GM19463 (cell line): ENCODE measurements around the gene ITPR1.
"Not testable (repeated sequence)": the region's sequence is repeated elsewhere in the genome, so short reads cannot be mapped to it uniquely, and the experiment has no call there.

Experiments
- ATAC-seq: cut with Tn5 transposase; IDR thresholded peaks from one replicate; pipeline ENCODE4 v1.9.1; 2021; ENCODE audit warnings: mild to moderate bottlenecking, moderate library complexity; ENCODE audit not compliant: unreplicated experiment

Gene ITPR1

GRCh38 chr3:4493014-4493940 is at the start of gene ITPR1:
Gene ITPR1 (plus strand): TSS chr3:4493348. CDS start chr3:4516492, 23,144 bp downstream.
- peak; percentile 93 for ATAC-seq

- no peak for ATAC-seq
Measured at GRCh38 chr3:4447295-4447999, 45.7 kb upstream of the ITPR1 start.

- ATAC-seq: no peak
Measured at GRCh38 chr3:4448187-4448586, 45.0 kb upstream of the ITPR1 start.

GRCh38 chr3:4449043-4449805 is 43.9 kb upstream of the ITPR1 start:
- ATAC-seq: no peak

- ATAC-seq: no peak
Measured at GRCh38 chr3:4454142-4454541, 39.0 kb upstream of the ITPR1 start.

GRCh38 chr3:4456780-4457179 is 36.4 kb upstream of the ITPR1 start:
- not testable (repeated sequence) for ATAC-seq

GRCh38 chr3:4458961-4459360 is 34.2 kb upstream of the ITPR1 start:
- ATAC-seq: no peak

- ATAC-seq: no peak
Measured at GRCh38 chr3:4460334-4460733, 32.8 kb upstream of the ITPR1 start.

GRCh38 chr3:4461468-4462090 is 31.6 kb upstream of the ITPR1 start:
- no peak for ATAC-seq

- no peak for ATAC-seq
Measured at GRCh38 chr3:4462369-4463040, 30.6 kb upstream of the ITPR1 start.

- ATAC-seq: no peak
Measured at GRCh38 chr3:4464576-4464975, 28.6 kb upstream of the ITPR1 start.

GRCh38 chr3:4466741-4467521 is 26.2 kb upstream of the ITPR1 start, which contains the start of gene SUMF1:
Gene SUMF1 (minus strand): TSS chr3:4467269. CDS start chr3:4467245, 24 bp downstream.
- peak; percentile 100 for ATAC-seq

GRCh38 chr3:4467522-4467867 is 25.7 kb upstream of the ITPR1 start:
- ATAC-seq: no peak

- ATAC-seq: no peak
Measured at GRCh38 chr3:4471907-4472306, 21.2 kb upstream of the ITPR1 start.

- ATAC-seq: no peak
Measured at GRCh38 chr3:4472312-4472711, 20.8 kb upstream of the ITPR1 start.

GRCh38 chr3:4472766-4473165 is 20.4 kb upstream of the ITPR1 start:
- ATAC-seq: no peak

- ATAC-seq: peak; percentile 72
Measured at GRCh38 chr3:4474683-4475490, 18.3 kb upstream of the ITPR1 start.

- ATAC-seq: no peak
Measured at GRCh38 chr3:4475804-4476203, 17.3 kb upstream of the ITPR1 start.

- no peak for ATAC-seq
Measured at GRCh38 chr3:4476496-4476895, 16.7 kb upstream of the ITPR1 start.
